ENCODE results near the gene BCKDHB. TPM values are rescaled to one million over a fixed set of nuclear protein-coding genes. Genes with fewer than 3 reads are reported as not detected.

The BCKDHB gene
- total RNA-seq, 2 donors from 2014 or later, result 19.0 to 33.0 TPM

GRCh38 chr6:80161434-80161833 is 55.0 kb downstream of the BCKDHB start:
- TF ChIP-seq POLR2A (IDR thresholded peaks at IDR 0.05) (no peak), CTCF (IDR thresholded peaks at IDR 0.05) (no peak), POLR2AphosphoS5 (IDR thresholded peaks at IDR 0.05) (no peak)
- H3K9me3 ChIP-seq, result no peaks in the 10 kb centered on the region
- H3K4me1 ChIP-seq (replicated peaks), result no peaks in the 10 kb centered on the region
- no peak overlapping the region for H3K27ac ChIP-seq
- WGBS, result 79% methylated on average over 1 of the region's 1 CpG
- H3K27me3 ChIP-seq (replicated peaks; ENCODE audit: insufficient read depth), result no peaks in the 10 kb centered on the region
- DNase-seq (ENCODE audit: low spot score), result no peak
- intact Hi-C loops (cut with DNase I), result no loop called here
- H3K36me3 ChIP-seq, result no peaks in the 10 kb centered on the region
- H3K4me3 ChIP-seq, result no peak overlapping the region

GRCh38 chr6:80163754-80164187 is 57.3 kb downstream of the BCKDHB start:
- no peak overlapping the region for H3K27ac ChIP-seq
- DNase-seq (ENCODE audit: low spot score), result no peak
- no peaks in the 10 kb centered on the region for H3K4me1 ChIP-seq (replicated peaks)
- H3K9me3 ChIP-seq, result no peaks in the 10 kb centered on the region
- H3K27me3 ChIP-seq (replicated peaks; ENCODE audit: insufficient read depth), result no peaks in the 10 kb centered on the region
- WGBS, result 42% methylated on average over 3 of the region's 3 CpGs
- intact Hi-C loops (cut with DNase I), result no loop called here
- no peak overlapping the region for H3K4me3 ChIP-seq
- no peaks in the 10 kb centered on the region for H3K36me3 ChIP-seq
- TF ChIP-seq POLR2A (IDR thresholded peaks at IDR 0.05), result no peak
- TF ChIP-seq CTCF (IDR thresholded peaks at IDR 0.05), result no peak
- no peak for TF ChIP-seq POLR2AphosphoS5 (IDR thresholded peaks at IDR 0.05)

- DNase-seq (ENCODE audit: low spot score), result no peak
- 90% methylated on average over 3 of the region's 3 CpGs for WGBS
- no peak overlapping the region for H3K27ac ChIP-seq
- no peak overlapping the region for H3K4me3 ChIP-seq
- no peak for TF ChIP-seq POLR2AphosphoS5 (IDR thresholded peaks at IDR 0.05)
- H3K4me1 ChIP-seq (replicated peaks), result no peaks in the 10 kb centered on the region
- no peaks in the 10 kb centered on the region for H3K27me3 ChIP-seq (replicated peaks; ENCODE audit: insufficient read depth)
- intact Hi-C loops (cut with DNase I), result no loop called here
- H3K9me3 ChIP-seq, result no peaks in the 10 kb centered on the region
- H3K36me3 ChIP-seq, result no peaks in the 10 kb centered on the region
Measured at GRCh38 chr6:80165143-80165542, 58.7 kb downstream of the BCKDHB start.

- no peak overlapping the region for H3K27ac ChIP-seq
- no peaks in the 10 kb centered on the region for H3K9me3 ChIP-seq
- no peaks in the 10 kb centered on the region for H3K4me1 ChIP-seq (replicated peaks)
- intact Hi-C loops (cut with DNase I), result no loop called here
- 93% methylated on average over 1 of the region's 1 CpG for WGBS
- H3K27me3 ChIP-seq (replicated peaks; ENCODE audit: insufficient read depth), result no peaks in the 10 kb centered on the region
- no peak overlapping the region for H3K4me3 ChIP-seq
- TF ChIP-seq POLR2AphosphoS5 (IDR thresholded peaks at IDR 0.05), result no peak
- no peak for TF ChIP-seq POLR2A (IDR thresholded peaks at IDR 0.05)
- TF ChIP-seq CTCF (IDR thresholded peaks at IDR 0.05), result no peak
- no peak for DNase-seq (ENCODE audit: low spot score)
- H3K36me3 ChIP-seq, result no peaks in the 10 kb centered on the region
Measured at GRCh38 chr6:80165819-80166218, 59.3 kb downstream of the BCKDHB start.

GRCh38 chr6:80170433-80170832 is 64.0 kb downstream of the BCKDHB start:
- no peaks in the 10 kb centered on the region for H3K36me3 ChIP-seq
- no peak for TF ChIP-seq CTCF (IDR thresholded peaks at IDR 0.05)
- no peak for TF ChIP-seq POLR2A (IDR thresholded peaks at IDR 0.05)
- no peak for TF ChIP-seq POLR2AphosphoS5 (IDR thresholded peaks at IDR 0.05)
- 79% methylated on average over 3 of the region's 3 CpGs for WGBS
- no peaks in the 10 kb centered on the region for H3K4me1 ChIP-seq (replicated peaks)
- intact Hi-C loops (cut with DNase I), result no loop called here
- no peak for DNase-seq (ENCODE audit: low spot score)
- H3K27me3 ChIP-seq (replicated peaks; ENCODE audit: insufficient read depth), result no peaks in the 10 kb centered on the region
- H3K4me3 ChIP-seq, result no peak overlapping the region
- H3K9me3 ChIP-seq, result no peaks in the 10 kb centered on the region
- H3K27ac ChIP-seq, result no peak overlapping the region

All from prostate gland (tissue), 2 donors.